OCI-M2 (cell line): ENCODE measurements around the gene TCF15.

Experiments used
- DNase-seq: peaks from one replicate; lab custom pipeline; 2025; ENCODE audit not compliant: unreplicated experiment; lab: John Stamatoyannopoulos, UW

TCF15 gene

GRCh38 chr20:556984-557383 is 53.1 kb downstream of the TCF15 start:
- no peak for DNase-seq

DNA sequence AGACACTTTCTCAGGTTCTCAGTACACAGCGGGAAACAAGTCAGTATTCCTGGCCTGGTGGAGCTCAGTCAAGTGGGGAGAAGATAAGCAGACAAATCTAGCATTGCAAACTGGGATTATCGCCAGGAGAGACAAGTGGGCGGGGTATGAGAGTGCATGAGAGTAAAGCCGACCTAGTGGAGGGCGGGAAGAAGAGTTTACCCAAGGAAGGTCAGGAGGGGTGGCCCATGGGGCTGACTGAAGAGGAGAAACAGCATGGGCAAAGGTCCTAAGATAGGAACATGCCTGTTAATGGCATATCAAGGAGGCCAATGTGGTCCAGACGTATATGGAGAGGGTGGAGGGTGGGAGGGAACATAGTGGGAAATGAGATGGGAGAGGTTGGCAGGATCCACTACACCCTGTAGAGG is 54.1 kb downstream of the TCF15 start:
- DNase-seq: no peak
